Cortex of kidney (tissue), 1 donor: ENCODE measurements around the gene CETN3.
"Not testable (repeated sequence)": the region's sequence is repeated elsewhere in the genome, so short reads cannot be mapped to it uniquely, and the experiment has no call there.

Experiments used
- DNase-seq: peaks from one replicate; lab custom pipeline; 2025; lab: John Stamatoyannopoulos, UW

CETN3 gene

DNA sequence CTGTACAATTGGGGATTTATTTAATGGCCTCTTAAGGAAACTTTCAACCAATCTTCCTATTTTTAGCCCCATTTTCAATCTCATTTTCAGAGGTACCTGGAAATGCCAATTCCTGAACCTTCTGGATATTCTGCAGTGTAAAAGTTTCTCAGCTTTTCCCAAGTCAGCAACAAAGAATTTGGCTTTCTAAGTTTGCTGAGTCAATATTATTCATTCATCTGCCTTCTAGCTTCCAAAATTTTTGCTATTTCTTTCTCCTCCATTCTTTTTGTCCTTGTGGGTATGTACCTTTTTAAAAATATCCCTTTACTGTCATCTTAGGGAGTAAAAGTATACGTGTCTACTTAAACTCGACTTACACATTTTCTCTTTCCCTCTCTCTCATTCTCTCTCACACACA, 25.7 kb downstream of the CETN3 start:
- DNase-seq, result no peak

- no peak for DNase-seq
Measured at GRCh38 chr5:90381213-90381929, 28.2 kb downstream of the CETN3 start.

DNA sequence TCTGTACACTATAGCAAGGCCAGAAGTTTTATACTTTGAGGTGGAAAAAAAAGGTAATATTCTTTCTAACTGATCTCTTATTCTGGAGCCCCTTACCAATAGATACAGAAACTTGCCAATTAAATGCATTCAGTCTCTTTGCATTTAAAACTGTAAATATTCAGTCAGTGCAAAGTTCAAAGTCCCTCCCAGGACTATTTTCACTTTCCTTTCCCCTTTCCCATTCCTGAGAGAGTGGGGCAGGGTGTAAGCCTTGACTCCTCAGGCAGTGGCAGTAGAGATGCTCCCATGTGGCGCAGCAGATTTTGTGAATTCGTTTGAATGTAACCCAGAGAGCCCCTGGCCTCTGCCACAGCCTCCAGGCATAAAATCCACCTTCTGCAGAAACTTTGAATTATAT, 29.9 kb downstream of the CETN3 start:
- DNase-seq, result no peak

DNA sequence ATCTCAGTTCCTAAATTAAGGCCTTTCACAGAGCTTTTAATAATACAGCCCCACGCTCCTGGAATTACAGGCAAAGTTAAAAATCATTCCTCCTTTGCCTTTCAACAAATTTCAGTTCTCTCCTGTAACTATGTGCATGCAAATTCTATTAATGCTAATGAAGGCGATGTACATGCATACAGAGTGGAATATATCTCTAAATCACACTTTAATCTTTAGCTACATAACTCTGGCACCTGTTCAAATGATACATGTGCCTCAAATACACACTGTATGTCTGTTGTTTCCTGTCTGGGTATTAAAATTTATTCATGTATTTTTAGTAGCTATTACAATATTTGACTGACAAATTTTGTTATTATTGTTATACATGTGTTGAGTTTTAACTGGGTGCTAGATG, 30.8 kb downstream of the CETN3 start:
- no peak for DNase-seq

- DNase-seq, result not testable (repeated sequence)
Measured at GRCh38 chr5:90371269-90371668, 38.3 kb downstream of the CETN3 start.

DNA sequence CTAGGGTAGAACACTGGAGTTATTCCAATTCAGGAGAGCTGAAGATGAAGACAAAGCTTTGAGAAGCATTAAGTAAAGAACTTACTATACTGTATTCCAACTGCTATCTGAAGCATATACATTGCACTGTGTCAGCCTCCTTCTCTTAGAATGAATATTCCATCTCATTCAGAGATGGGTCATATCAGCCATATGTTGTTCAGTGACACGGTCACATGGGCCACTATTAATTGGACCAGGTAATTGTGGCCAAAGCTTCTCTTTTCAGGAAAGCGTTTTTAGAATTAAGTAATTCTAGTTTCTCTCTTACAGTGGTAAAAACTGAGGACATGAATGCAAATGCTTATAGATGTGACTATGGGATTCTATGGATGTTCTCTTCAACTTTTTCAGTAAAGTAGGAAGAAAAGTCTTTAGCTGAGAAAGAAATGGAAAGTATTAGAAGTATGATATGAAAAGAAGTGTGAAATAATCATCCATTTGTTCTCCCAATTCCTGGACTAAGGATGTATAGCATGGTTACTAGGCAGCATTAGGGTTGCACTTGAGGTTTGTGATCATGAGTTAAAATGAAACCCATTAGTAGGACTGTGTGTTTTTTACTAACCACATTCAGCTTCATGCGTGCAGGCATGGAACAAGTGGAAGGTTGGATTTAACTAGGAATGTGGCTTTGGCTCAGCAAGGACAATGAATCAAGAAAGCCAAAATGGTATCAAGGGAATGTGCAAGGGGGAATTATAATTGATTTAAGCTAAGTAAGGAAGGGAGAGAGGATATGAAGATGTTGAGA, 40.9 kb downstream of the CETN3 start:
- no peak for DNase-seq

GRCh38 chr5:90367879-90368278, 41.7 kb downstream of the CETN3 start:
- DNase-seq, result no peak

DNA sequence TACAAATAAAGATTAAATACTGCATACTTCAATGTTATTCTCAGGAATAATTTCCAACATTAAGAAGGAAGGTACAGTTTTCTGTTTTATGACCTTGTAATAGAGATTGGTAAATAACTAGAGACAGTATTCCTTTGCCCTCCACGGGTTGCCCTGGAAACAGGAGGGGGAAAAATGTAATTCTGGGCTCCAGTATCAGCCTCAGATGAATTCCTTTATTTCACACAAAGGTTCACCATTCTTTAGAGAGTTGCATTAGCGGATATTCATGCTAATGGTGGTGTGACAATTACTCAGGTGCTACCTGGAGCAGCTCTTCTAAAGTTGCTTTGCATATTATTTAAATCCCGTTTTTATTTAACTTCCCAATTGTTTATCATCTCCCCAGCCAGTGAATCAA, 42.6 kb downstream of the CETN3 start:
- DNase-seq, result no peak

DNA sequence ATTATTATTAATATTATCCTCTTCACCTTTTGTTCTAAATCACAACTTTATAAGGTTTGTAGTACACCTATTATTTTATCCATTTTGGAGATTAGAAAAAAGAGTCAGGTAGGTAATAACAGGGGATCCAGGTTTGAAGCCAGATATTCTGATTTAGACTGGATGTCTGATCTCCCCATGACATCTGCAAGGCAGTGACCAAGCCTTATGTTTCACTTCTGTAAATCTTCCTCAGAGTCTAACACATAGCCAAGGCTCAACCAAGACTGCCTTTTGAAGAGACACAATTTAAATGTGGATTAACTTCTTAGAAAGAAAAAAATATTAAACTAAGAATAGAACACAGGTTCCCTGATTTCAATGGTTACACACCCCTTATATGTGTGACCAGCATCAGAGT, 44.2 kb downstream of the CETN3 start:
- no peak for DNase-seq

DNA sequence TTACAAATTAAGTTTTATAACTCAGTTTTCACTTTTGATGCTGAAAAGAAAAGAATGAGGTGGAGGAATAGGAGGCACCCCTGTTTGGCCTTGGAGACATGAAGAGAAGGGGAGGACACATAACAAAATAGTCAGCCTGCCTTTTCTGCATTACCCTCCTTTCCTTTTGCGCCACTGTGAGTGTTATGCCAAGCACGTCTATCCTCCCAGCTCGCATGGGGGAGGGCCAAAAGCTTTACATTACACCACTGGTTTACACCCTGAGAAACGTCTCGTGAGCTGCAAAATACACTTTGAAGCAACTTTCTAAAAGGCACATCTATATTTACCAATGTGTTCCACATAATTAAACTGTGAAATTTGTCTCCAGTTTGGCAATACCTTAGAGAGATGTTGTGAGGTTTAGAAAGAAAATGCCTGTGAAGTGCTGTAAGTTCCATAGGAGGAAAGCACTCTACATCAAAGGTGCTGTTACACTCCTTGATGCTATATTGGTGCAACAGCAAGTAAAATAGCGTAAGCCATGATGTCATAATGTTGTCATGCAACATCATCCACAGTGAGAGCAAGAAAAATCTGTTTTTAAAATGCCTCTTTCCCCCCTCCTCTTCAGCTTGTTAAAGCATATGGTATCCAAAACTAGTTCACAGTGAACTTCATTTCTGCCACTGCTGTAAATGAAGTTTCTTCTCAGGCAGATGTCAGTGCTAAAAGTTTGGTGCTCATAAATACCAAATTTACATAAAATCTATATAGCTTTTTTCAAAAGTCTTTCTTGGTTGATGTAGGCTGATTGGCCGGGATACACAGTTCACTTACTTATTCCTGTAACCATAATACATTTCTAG, 50.3 kb downstream of the CETN3 start:
- DNase-seq, result no peak

DNA sequence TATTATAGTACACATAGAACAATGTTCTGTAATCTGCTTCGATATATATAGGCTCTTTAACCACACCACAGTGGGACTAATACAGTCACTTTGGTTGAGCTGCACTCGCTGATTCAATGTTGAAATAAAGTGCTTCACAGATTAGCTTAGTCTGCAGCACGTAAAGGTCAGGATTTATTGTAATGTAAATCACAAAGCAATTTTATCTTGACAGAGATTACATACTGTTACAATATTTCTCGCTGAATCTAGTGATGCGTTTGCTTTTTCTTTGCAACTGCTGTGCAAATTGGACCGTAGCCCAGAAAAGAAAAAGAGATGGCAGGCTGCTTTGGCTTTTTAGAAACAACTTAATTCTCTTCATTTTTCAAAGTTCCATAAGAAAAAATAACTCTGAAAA, 52.9 kb downstream of the CETN3 start:
- DNase-seq, result no peak

- DNase-seq, result no peak
Measured at GRCh38 chr5:90356176-90356575, 53.4 kb downstream of the CETN3 start.

GRCh38 chr5:90355635-90356034, 53.9 kb downstream of the CETN3 start:
- no peak for DNase-seq

DNA sequence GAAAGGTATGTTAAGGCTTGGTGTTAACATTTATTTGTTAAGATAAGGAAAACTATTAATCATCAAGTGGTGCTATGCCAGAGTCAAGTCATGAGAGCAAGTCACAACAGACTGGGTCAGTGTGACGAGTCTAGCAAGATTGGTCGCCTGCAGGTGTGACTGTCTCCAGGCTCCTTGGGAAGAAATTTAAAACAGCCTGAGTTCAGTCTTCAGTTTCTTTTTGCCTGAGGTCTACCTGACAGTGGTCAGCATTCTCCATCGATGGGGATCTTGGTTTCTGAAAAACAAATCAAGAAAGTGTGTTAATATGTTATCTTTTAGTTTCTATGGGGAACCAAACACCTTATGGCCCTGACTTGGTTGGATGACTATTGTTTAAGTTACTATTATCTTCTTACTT, 56.3 kb downstream of the CETN3 start:
- no peak for DNase-seq

DNA sequence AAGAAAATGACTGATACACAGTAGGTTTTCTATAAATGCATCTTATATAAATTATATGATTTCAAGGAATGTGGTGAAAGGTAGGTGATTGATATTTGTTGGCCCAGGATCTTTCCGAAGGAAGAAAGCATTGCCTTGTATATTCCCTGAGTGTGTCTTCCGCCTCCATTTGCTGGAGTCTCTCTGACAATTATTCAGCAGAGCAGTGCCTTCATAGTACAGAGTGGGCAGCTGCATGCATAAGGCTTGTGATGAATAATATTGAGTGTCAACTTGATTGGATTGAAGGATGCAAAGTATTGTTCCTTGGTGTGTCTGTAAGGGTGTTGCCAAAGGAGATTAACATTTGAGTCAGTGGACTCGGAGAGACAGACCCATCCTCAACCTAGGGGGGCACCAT, 58.5 kb downstream of the CETN3 start:
- DNase-seq, result no peak

DNA sequence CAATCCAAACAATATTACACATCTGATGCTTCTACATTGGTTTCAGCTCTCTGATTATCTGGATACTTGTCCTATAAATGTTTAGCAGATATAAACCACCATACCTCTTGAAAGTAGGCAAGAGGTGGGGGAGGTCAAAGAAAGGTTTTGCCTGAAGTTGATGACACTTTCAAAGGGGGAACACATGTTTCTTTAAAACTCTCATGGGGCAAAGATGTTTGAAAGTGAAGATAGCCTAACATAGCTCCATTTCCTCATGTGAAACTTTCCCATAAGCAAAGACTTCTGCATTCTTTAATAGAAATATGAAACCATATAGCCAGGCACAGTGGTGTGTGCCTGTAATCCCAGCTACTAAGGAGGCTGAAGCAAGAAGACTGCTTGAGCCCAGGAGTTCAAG, 62.1 kb downstream of the CETN3 start:
- no peak for DNase-seq

DNA sequence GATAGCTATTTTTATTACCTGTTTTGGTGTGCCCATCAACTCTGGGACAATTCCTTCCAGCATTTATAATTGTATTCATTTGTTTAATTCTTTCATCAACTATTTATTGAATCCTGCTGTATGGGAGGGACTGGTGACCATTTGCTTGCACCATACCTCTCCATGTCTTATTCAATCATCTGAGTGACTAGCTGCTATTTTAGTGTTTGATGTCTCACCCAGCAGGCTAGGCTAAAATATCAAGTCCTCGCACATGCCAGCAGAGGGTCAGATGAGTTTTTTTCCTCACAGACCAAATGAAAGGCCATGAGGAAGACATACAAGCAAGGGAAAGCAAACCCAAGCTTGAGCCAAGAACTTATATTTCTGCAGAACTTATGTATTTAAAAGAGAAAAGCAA, 63.9 kb downstream of the CETN3 start:
- DNase-seq, result no peak

GRCh38 chr5:90344689-90345088, 64.9 kb downstream of the CETN3 start:
- DNase-seq, result no peak

GRCh38 chr5:90343731-90344130, 65.8 kb downstream of the CETN3 start:
- DNase-seq, result not testable (repeated sequence)

DNA sequence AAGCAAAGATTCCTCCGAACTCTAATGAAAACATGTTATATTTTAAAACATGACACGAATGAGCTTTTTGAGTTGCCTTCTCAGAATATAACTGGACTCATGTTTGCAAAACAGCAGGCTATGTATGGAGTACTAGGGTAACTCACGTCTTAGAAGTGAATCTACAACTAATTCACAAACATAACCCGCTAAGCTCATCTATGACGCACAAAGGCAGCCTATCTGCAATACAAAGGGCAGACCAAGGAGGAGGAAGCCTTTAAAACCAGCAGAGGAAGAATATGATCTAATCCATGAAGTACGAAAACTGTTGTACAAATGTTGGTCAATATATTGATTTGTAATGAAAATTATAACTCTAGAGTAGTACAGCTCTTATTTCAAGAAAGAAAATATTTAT, 67.0 kb downstream of the CETN3 start:
- DNase-seq, result no peak
